GM10266 (cell line): ENCODE measurements around the gene EXOC3.

Experiments
- DNase-seq: peaks from one replicate; pipeline ENCODE4 v3.0.0; 2012; ENCODE audit errors: extremely low spot score
- TF ChIP-seq, protein P1 (sequence below): IDR thresholded peaks from 2 replicates; pipeline ENCODE4 v1.5.1; 2012; ENCODE audit warnings: mild to moderate bottlenecking, low read depth; ENCODE audit not compliant: control insufficient read depth, insufficient read depth; ENCODE audit errors: missing control alignments

Gene EXOC3

DNA sequence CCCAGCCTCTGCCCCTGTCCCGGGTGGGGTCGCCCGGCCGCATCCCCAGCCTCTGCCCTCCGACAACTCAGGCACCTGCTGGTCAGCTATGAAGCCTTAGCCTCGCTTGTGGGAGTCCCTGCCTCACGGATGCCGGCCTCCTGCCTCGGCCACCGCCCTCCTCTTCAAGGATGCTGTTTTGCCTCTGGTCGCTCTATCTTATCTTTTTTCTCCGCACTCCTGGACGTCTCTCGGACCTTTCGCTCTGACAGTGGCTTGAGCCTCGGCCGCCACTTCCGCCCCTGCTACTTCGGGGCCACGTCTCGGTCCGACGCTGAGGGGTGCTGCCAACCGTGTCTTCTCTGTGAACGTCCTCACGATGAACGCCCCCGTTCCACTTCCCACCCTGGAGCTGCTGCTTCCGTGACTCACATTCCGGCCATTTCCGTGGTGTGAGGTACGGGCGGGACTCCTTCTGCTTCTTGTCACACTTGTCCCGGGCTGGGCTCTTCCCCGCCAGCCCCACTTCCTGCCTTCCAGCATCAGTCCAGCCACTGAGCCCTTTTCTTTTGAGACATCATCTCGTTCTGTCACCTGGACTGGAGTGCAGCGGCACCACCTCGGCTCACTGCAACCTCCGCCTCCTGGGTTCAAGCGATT is 55.0 kb downstream of the EXOC3 start:
- no peak for DNase-seq
- TF ChIP-seq, protein P1, sequence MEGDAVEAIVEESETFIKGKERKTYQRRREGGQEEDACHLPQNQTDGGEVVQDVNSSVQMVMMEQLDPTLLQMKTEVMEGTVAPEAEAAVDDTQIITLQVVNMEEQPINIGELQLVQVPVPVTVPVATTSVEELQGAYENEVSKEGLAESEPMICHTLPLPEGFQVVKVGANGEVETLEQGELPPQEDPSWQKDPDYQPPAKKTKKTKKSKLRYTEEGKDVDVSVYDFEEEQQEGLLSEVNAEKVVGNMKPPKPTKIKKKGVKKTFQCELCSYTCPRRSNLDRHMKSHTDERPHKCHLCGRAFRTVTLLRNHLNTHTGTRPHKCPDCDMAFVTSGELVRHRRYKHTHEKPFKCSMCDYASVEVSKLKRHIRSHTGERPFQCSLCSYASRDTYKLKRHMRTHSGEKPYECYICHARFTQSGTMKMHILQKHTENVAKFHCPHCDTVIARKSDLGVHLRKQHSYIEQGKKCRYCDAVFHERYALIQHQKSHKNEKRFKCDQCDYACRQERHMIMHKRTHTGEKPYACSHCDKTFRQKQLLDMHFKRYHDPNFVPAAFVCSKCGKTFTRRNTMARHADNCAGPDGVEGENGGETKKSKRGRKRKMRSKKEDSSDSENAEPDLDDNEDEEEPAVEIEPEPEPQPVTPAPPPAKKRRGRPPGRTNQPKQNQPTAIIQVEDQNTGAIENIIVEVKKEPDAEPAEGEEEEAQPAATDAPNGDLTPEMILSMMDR = no peak

DNA sequence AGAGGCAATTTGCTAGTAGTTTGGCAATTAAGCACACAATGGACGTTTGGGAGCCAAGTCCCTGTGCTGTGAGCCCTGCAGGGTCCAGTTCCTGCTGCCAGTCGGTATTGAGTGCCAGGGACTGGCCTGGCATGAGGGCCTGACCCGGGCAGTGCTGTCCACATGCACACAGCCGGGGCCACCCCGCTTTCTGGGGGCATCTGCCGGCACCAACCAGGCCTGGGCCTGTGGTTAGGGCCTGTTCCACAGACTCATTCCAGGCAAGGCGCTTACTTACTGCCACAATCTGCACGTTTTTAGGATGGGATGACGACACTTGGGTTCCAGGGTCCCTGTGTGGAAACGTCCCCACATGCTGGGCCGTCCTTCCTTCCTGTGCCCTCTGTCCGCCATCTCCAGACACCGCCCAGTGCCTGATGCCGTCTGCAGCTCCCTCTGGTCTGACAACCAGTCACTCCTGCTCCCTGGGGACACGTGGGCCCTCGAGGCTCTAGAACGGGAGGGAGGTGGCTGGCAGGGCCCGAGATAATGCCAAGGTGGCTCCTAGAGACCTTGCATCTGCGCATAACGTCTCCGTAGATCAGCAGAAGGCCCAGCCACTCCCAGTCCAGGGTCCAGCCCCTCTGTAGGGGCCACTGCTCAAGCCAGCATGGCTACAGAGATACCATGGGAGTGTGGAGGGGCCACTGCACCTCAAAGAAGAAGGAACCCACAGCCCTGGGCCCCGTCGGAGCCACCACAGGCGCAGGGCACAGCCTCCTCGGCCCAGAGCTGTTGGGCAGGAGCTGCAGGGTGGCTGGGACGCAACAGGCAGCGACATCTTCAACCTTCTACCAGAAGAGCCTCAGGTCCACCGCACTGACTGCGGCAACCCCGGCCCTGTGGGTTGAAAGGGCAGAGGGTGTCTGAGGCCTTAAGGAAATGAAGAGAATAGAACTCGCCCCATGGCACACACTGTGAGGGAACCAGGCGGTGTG is 56.5 kb downstream of the EXOC3 start:
- DNase-seq = no peak
- TF ChIP-seq, protein P1 = no peak

DNA sequence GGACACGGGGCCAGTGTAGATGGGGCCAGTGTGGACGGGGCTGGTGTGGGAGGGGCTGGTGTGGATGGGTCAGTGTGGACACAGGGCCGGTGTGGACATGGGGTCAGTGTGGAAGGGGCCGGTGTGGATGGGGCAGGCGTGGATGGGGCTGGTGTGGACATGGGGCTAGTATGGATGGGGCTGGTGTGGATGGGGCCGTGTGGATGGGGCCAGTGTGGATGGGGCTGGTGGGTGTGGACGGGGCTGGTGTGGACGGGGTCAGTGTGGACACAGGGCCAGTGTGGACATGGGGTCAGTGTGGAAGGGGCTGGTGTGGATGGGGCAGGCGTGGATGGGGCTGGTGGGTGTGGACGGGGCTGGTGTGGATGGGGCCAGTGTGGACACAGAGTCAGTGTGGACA is 57.5 kb downstream of the EXOC3 start:
- no peak for DNase-seq
- TF ChIP-seq, protein P1 = no peak

DNA sequence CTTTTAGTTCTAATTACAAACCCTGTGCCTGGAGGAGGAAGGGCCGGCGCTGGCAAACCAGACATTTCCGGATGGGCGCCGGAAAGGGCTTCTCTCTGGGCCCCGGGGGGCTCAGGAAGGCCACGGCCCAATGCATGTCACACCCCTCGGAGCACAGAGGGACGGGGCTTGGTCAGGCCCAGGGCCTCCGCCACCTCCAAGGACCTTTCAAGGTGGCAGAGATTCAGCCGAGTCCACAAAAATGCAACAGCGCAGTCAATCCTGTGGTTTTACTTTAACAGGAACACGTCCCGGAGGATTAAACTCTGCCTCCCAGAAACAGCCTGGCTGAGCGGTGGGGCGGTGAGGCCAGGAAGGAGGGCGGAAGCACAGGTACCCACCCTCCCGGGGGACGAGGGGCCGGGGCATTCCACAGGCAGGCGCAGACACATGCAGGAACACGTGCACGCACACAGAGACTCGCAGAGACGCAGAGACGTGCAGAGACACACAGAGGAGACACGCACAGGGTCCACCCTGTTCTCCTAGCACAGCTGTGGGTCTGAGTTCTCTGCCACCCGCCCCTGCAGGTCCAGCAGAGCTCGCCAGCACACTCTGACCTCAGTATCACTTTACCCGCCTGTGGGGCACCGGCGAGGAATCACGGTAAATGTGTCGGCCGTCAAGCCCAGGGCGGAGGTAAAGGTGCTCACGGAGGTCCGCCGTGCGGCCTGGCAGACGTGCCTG is 58.3 kb downstream of the EXOC3 start:
- TF ChIP-seq, protein P1 = no peak
- no peak for DNase-seq

DNA sequence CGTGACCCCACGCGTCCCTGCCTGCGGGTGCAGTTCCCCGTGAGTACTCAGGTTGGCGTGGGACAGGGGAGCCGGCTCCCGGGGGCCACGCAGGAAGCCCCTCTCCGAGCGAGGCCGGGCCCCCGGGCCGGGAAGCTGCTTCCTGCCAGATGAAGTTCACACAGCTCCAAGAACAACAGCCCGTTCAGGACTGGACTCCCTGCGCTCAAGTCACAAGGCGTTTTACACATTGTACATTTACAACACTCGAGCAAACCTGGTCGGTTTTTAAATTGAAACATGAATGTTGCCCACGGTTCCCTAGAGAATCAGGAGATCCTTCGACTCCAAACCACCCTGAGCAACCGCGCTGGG is 58.8 kb downstream of the EXOC3 start:
- TF ChIP-seq, protein P1 = no peak
- no peak for DNase-seq

DNA sequence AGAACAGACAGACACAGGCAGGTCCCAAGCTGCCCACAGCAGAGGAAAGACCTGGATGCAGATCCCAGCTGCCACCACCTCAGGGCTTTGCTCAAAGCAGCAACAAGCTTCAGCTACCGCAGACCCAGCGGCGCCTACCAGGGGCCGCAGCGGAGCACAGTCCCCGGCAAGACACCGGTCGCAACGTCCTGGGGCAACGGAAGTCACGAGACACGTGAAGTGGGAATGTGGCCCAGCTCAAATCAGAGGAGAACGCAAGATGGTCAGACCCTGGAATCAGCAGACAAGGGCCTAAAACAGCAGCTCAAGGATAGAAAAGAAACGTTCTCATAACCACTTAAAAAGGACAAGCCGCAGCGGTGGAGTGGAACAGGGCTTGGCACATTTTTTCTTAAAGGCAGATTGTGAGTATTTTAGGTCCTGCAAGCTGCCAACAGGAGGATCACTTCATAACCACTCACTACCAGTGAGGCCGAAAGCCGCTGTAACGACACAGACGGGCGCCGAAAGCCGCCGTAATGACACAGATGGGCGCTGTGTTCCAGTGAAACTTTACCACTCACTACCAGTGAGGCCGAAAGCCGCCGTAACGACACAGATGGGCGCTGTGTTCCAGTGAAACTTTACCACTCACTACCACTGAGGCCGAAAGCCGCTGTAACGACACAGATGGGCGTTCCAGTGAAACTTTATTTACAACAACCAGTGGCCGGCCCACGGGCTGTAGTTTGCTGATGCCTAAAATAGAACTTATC is 59.5 kb downstream of the EXOC3 start:
- DNase-seq = no peak

More for the DNA sequence above, 59.5 kb downstream of the EXOC3 start:
- TF ChIP-seq, protein P1 = no peak
